ENCODE measurements around the gene ZNF423.

The ZNF423 gene

DNA sequence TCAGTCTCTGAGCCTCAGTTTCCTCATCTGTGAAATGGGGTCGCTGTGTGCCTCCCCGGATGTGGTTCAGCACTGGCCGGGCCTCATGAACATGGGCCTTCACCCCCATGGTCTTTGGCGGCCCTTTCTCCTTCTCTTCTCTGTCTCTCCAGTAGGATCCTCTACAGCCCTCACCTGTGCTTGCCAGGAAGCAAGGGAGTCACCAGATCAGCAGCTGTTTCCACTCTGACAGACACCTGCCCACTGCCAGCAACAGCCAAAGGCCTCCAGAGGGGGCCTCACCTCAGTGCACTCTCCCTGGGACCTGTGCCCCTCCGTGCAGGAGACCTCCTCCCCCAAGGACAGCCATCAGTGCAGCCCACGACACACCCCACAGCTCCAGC lies 392.9 kb downstream of the ZNF423 start:
- no peaks in the 10 kb centered on the region for H3K36me3 ChIP-seq (ENCODE audit: control insufficient read depth, insufficient read depth, low read length)
- no peak for TF ChIP-seq CTCF (IDR thresholded peaks at IDR 0.05; ENCODE audit: insufficient read depth, low read length, poor library complexity, severe bottlenecking)
- no peaks in the 10 kb centered on the region for H3K27me3 ChIP-seq (replicated peaks; ENCODE audit: control insufficient read depth, insufficient read depth, low read length)
- H3K4me3 ChIP-seq (replicated peaks; ENCODE audit: low read depth, low read length): no peak overlapping the region
- no peak for DNase-seq (ENCODE audit: extremely low read depth, insufficient read length)

DNA sequence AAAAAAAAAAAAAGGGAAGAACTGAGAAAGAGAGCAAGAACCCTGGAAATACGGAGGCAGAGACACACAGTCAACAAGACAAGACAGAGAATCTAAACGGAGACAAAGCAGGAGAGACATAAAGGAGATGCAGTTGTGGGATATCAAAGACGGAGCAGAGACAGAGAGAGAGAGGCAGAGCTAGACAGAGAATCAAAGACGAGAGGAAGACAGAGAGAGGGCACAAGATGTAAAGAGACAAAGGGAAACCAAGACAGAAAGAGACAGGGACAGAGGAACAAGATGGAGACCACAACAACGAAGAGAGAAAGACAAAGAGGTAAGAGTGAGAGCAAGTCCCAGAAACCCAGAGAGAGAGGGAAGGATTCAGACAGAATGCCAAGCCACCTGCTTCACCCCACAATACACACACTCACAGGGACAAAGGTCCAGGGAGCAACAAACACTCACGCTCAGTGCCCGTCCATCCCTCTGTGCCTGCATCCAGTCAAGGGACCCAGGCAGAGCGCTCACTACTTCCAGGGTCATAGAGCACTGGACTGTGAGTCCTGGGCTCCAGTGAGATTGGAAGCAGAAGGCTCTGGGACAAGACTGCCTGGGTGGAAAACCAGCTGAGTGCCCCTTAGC lies 393.4 kb downstream of the ZNF423 start:
- H3K4me3 ChIP-seq (replicated peaks; ENCODE audit: low read depth, low read length): no peak overlapping the region
- no peaks in the 10 kb centered on the region for H3K27me3 ChIP-seq (replicated peaks; ENCODE audit: control insufficient read depth, insufficient read depth, low read length)
- H3K36me3 ChIP-seq (ENCODE audit: control insufficient read depth, insufficient read depth, low read length): no peaks in the 10 kb centered on the region
- TF ChIP-seq CTCF (IDR thresholded peaks at IDR 0.05; ENCODE audit: insufficient read depth, low read length, poor library complexity, severe bottlenecking): no peak
- no peak for DNase-seq (ENCODE audit: extremely low read depth, insufficient read length)

DNA sequence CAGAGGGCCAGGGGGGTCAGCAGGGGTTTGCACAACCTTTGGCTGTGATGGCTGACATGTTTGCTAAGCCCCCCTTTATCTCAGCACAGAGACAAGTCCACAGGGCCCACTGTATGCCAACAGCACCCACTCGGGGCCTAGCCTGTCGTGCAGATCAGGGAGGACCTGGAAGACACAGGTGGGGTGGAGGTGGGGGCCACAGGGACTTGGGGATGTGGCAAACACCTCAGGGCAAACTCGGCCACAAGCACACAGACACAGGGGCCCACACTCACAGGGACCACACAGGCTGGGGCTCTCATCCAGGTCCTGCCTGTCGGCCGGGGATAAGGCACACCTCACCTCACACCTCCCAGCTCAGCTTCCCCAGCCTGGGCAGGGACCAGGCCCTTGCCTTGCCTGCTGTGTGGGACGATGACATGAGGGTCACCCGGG lies 394.4 kb downstream of the ZNF423 start:
- no peak overlapping the region for H3K4me3 ChIP-seq (replicated peaks; ENCODE audit: low read depth, low read length)
- DNase-seq (ENCODE audit: extremely low read depth, insufficient read length): no peak
- TF ChIP-seq CTCF (IDR thresholded peaks at IDR 0.05; ENCODE audit: insufficient read depth, low read length, poor library complexity, severe bottlenecking): no peak
- no peaks in the 10 kb centered on the region for H3K36me3 ChIP-seq (ENCODE audit: control insufficient read depth, insufficient read depth, low read length)
- H3K27me3 ChIP-seq (replicated peaks; ENCODE audit: control insufficient read depth, insufficient read depth, low read length): no peaks in the 10 kb centered on the region

GRCh38 chr16:49460786-49461470 lies 395.0 kb downstream of the ZNF423 start:
- Histone ChIP-seq H3K27me3 (replicated peaks; ENCODE audit: control insufficient read depth, insufficient read depth, low read length) (no peaks in the 10 kb centered on the region), H3K36me3 (ENCODE audit: control insufficient read depth, insufficient read depth, low read length) (no peaks in the 10 kb centered on the region), H3K4me3 (replicated peaks; ENCODE audit: low read depth, low read length) (no peak overlapping the region)
- no peak for TF ChIP-seq CTCF (IDR thresholded peaks at IDR 0.05; ENCODE audit: insufficient read depth, low read length, poor library complexity, severe bottlenecking)
- DNase-seq (ENCODE audit: extremely low read depth, insufficient read length): no peak

GRCh38 chr16:49459953-49460735 lies 395.8 kb downstream of the ZNF423 start:
- Histone ChIP-seq H3K27me3 (replicated peaks; ENCODE audit: control insufficient read depth, insufficient read depth, low read length) (no peaks in the 10 kb centered on the region), H3K36me3 (ENCODE audit: control insufficient read depth, insufficient read depth, low read length) (no peaks in the 10 kb centered on the region), H3K4me3 (replicated peaks; ENCODE audit: low read depth, low read length) (no peak overlapping the region)
- no peak for DNase-seq (ENCODE audit: extremely low read depth, insufficient read length)
- TF ChIP-seq CTCF (IDR thresholded peaks at IDR 0.05; ENCODE audit: insufficient read depth, low read length, poor library complexity, severe bottlenecking): no peak
